ENCODE results near the gene TOMM7.
"Not testable (repeated sequence)": the region's sequence is repeated elsewhere in the genome, so short reads cannot be mapped to it uniquely, and the experiment has no call there.

TOMM7 gene

GRCh38 chr7:22853138-22853537, 30.5 kb upstream of the TOMM7 start:
- DNase-seq, result no peak

GRCh38 chr7:22851145-22851544, 28.5 kb upstream of the TOMM7 start:
- DNase-seq, result no peak

- DNase-seq, result not testable (repeated sequence)
These were observed 27.7 kb upstream of the TOMM7 start for GRCh38 chr7:22850394-22850793.

GRCh38 chr7:22849662-22850061, 27.0 kb upstream of the TOMM7 start:
- no peak for DNase-seq

GRCh38 chr7:22849172-22849571, 26.5 kb upstream of the TOMM7 start:
- no peak for DNase-seq

GRCh38 chr7:22846961-22847360, 24.3 kb upstream of the TOMM7 start:
- no peak for DNase-seq

- DNase-seq, result no peak
These were observed 22.7 kb upstream of the TOMM7 start for GRCh38 chr7:22845221-22845834.

- DNase-seq, result no peak
These were observed 21.1 kb upstream of the TOMM7 start for GRCh38 chr7:22843681-22844309.

GRCh38 chr7:22842973-22843372, 20.3 kb upstream of the TOMM7 start:
- no peak for DNase-seq

- DNase-seq, result no peak
These were observed 19.8 kb upstream of the TOMM7 start for GRCh38 chr7:22842383-22842941.

GRCh38 chr7:22841954-22842353, 19.3 kb upstream of the TOMM7 start:
- DNase-seq, result no peak

- DNase-seq, result no peak
These were observed 14.7 kb upstream of the TOMM7 start for GRCh38 chr7:22837308-22837707.

- not testable (repeated sequence) for DNase-seq
These were observed 13.9 kb upstream of the TOMM7 start for GRCh38 chr7:22836506-22836905.

- no peak for DNase-seq
These were observed 11.3 kb upstream of the TOMM7 start for GRCh38 chr7:22833957-22834356.

GRCh38 chr7:22833113-22833855, 10.6 kb upstream of the TOMM7 start:
- no peak for DNase-seq

- DNase-seq, result no peak
These were observed 9.8 kb upstream of the TOMM7 start for GRCh38 chr7:22832401-22832800.

- no peak for DNase-seq
These were observed 9.1 kb upstream of the TOMM7 start for GRCh38 chr7:22831602-22832305.

- DNase-seq, result no peak
These were observed 4.9 kb upstream of the TOMM7 start for GRCh38 chr7:22827563-22827962.

- DNase-seq, result no peak
These were observed 3.9 kb upstream of the TOMM7 start for GRCh38 chr7:22826593-22826992.

GRCh38 chr7:22824760-22825159, 2.1 kb upstream of the TOMM7 start:
- no peak for DNase-seq

GRCh38 chr7:22823142-22823497, 471 bp upstream of the TOMM7 start:
- DNase-seq, result no peak

- no peak for DNase-seq
These were observed 755 bp downstream of the TOMM7 start for GRCh38 chr7:22821702-22822485.

GRCh38 chr7:22819476-22819875, 3.2 kb downstream of the TOMM7 start:
- no peak for DNase-seq

Measured in activated CD8-positive, alpha-beta memory T cell treated with anti-CD3 and anti-CD28 coated beads, Interleukin-2, amount 50 U/mL, for 4 hours (primary cell).